Left cardiac atrium (tissue), 4 donors: ENCODE measurements around the gene GATC. TPM values are rescaled to one million over a fixed set of nuclear protein-coding genes. Genes with fewer than 3 reads are reported as not detected.
A peak's percentile ranks its signal among the peaks of the same experiment; 100 is the strongest.

ENCODE experiments used
- ATAC-seq, 2 donors: fragments of 200-7000 bp; cut with Tn5 transposase; one replicate each; pipeline ENCODE4 v1.9.1; 2020; ENCODE audit warnings: mild to moderate bottlenecking in 2 of 2, moderate library complexity in 2 of 2
- DNase-seq: peaks from one replicate; pipeline ENCODE4 v3.0.0-alpha.2; 2020
- intact Hi-C, 2 donors: fragments of 100-400 bp; cut with DNase I; formaldehyde crosslinking; loops; one replicate each; pipeline versions ENCODE4 v1.14.1 to v1.15.1; 2022 to 2023
- total RNA-seq, 2 donors: library from RNA; stranded (reverse); fragmentation: NEBNext Ultra II Directional; extraction: Animal tissue kit (Norgen Biotek cat#: 25700); gene quantifications; one replicate each; pipeline ENCODE4 v1.2.1, GENCODE V29; 2021
- donor health status: DM: no; HTN: yes; CAD: no.
- donor health status: DM: no; HTN: yes; CAD: no; lungs with severe emphysema.
- donor health status: DM: yes; HTN: yes; CAD: no.
- donor health status: Dilated cardiomyopathy.

The GATC gene
- total RNA-seq, 2 donors from 2014 or later: 14.8 to 19.1 TPM

DNA sequence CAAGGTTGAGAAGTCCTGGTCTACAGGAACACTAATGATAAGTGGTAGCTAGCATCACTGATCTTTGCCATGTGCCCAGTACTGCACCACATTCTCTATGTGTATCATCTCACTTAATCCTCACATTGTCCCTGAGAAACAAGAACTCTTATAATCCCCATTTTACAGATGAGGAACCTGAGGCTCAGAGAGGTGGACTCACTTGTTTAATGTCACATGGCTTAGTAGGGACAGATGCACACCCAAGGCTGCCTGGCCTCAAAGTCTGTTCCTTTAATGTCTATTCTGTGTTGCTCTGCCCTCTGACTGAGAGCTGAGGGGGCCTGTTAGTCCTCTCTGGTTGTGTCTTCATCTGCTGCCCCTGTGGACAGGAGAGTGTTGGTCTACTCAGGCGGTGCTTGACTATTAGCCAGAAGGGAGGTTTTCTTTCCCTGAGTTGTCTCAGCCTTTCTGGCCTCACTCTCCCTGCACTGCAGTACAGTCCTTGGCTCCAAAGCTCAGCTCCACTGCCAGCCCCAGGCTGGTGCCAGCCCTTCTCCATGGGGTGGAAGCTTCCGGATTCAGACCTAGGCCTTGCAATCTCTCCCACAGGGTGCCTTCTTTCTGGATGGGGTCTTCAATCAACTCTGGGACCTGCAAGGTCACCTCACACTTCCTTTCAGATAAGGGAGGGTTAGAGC, 44.7 kb downstream of the GATC start:
- peak in 1 of 2 donors; percentile 13 for ATAC-seq
- DNase-seq: no peak
- intact Hi-C loops: no loop called here

DNA sequence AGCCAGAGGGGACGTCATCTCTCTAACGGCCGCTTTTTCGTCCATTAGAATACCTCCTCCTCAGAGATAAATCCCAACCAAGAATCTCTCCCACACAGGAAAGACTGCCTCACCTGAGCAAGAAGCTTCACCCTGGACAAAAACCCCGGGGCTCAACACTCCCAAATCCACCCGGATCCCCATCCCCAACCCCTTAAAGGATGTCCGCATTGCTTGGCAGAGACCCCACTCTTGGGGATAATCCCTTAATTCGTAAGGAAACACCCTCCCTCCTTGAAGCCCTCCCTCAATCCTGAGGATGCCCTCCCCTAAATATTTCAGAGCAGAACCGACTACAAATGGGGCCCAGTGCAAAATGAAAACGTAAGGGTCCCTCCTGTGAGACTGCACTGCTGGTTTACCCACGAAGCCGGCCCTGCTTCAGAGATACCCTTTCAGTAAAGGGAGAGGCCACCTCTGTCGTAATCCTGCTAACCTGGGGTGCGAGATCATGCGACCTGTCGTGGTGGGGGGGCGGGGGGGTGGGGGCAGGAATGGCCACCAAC, 49.0 kb downstream of the GATC start:
- intact Hi-C loops: no loop called here
- DNase-seq: no peak
- ATAC-seq: no peak

DNA sequence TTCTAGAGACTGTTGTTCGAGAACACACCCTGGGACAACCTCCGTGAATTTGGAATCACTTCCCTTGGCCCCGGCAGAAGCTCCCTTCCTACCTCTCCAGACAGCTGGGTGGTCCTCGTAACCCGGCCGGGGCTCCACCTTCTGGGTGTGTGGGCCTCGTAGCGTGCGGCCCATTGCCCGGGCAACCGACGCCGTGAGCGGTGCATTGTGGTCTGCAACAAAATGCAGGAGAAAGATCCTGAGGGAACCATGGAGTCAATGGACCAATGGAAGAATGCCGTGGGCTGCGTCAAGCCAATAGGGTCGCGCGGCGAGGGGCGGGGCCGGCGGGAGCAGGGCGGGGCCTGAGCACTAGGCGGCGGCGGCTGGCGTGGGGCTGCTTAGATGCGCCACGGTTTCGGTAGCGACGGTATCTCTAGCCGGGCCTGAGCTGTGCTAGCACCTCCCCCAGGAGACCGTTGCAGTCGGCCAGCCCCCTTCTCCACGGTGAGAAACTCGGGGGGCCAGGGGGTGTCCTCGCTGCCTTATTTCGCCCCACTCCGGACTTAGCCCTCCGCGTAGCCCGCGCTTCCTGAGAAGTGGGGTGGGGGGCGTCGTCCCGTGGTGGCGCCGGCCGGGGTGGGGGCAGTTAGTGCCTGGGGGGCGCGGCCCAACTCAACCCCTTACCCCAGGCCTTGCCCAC, 49.6 kb downstream of the GATC start, which contains the start of gene DYNLL1:
Gene DYNLL1, plus strand, starts transcription at position 383 of the 682 bp plus-strand sequence. CDS start 309 bp downstream, outside the sequence.
- intact Hi-C loops: no loop called here
- peak; percentile 98 to 99 for ATAC-seq
- peak; percentile 97 for DNase-seq

DNA sequence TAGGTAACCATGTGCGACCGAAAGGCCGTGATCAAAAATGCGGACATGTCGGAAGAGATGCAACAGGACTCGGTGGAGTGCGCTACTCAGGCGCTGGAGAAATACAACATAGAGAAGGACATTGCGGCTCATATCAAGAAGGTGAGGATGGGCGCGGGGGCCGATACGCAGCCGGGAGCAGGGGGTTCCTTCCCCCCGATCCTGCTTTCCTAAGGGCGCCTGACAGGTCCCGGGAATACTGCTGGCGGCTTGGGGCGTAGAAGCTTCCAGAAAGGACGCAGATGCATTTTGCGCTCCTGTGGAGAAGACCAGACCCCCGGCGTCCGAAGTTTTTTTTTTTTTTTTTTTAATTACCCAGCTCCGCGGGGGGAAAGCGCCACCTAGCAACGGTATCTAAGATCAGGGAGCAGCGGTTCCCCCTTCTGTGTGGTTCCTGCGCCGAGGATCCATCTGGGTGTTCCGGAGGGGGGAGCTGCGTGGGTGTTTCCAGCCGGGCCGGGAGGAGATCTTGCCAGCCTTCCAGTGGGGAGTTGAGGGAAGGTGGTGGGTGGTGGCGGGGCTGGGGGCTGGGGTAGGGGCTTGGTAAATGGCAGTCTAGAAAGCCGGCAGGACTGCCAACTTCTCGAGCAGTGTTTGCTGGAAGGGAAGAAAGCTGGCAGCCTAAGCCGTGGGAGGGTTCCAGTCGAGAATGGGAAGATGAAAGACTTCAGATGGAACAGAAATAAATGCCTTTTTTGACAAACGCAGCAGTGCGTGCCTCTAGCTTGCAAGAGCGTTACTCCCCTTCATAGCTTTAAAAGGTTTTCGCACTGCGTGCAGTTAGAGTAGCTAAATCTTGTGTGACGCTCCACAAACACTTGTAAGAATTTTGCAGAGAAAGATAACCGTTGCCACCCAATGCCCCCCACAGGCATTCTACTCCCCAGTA, 50.4 kb downstream of the GATC start:
- peak; percentile 69 to 80 for ATAC-seq
- DNase-seq: peak; percentile 79
- intact Hi-C loops: no loop called here

DNA sequence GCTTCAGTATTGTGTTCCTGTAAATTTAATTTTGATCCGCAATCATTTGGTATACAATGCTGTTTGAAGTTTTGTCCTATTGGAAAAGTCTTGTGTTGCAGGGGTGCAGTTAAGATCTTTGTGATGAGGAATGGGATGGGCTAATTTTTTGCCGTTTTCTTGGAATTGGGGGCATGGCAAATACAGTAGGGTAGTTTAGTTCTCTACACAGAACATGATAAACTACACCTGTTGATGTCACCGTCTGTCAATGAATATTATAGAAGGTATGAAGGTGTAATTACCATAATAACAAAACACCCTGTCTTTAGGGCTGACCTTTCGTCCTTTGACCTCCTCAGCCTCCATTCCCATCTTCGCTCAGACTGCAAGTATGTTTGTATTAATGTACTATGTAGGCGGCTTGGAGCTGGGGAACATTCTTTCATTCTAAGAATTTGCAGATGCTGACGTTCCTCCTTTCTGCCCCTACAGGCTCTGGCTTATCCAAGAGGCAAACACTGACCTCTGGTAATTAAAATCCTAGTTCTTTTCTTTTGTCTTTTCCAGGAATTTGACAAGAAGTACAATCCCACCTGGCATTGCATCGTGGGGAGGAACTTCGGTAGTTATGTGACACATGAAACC, 51.4 kb downstream of the GATC start:
- DNase-seq (no peak), ATAC-seq (no peak)
- intact Hi-C loops: no loop called here

DNA sequence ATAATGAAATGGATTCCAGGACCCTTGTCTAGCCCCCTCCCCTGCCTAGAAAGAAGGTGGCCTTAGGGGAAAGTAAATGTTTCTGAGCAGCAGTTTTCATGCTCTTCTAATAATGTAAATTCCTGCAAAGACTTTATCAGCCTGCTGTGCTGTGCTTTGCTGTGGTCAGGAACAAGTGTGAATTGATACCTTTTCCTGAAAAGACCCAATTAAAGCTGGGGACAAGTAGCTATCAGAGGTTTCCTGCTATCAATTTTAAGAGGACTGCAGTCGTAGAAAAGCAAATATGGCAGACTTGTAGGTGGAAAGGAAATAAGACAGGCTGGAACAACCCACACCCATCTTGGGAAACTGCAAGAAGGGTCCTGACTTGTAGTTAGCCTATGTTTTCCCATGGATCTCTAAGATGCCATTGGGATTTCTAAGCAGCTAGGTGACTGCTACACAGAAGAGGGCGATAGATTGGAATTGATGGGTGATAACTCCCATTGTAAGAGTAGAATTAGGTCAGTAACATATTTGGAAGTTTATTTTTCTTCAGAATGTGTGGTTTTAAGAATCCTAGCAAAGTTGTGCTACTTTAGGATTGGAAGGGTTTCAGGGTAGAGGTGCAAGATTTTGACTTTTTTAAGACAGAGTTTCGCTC, 52.7 kb downstream of the GATC start:
- DNase-seq (no peak), ATAC-seq (no peak)
- intact Hi-C loops: no loop called here

DNA sequence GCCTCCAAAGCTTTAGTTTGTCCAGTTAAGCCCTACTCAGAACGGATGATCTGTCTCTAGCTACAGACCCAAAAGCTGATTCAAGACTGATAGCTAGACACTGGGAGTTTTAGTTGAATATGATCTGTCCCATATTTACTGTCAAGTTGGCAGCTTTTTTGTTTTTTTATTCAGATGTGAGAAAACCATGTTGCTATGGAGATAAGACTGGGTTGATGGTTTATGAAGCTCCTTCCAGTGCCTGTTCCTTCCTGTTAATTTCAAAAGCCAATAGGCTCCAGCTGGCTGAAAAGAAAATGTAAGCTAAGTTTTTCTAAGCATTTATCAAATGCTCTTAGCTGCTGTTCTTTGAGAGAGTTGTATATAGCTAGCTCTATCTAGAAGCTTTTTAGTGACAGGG, 54.3 kb downstream of the GATC start:
- no peak for ATAC-seq
- DNase-seq: no peak
- intact Hi-C loops: no loop called here

DNA sequence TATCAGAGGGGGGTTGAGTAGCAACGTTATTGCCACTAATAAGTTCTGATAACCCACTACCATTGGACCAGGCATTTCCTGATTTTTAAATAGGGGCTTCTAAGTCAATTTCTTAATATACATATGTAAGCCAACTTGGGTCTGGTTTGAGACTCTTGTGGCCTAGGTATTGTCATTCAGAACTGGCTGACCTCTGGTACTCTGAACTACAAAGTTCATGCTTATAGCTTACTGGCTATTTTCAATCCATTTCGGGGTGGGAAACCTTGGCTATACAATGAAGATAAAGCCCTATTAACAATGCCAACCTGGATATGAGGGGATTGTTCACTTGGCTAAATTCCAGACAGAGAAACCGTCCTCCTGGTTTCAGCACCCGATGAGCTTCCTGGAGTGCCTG, 58.3 kb downstream of the GATC start:
- no peak for DNase-seq
- ATAC-seq: no peak
- intact Hi-C loops: no loop called here

DNA sequence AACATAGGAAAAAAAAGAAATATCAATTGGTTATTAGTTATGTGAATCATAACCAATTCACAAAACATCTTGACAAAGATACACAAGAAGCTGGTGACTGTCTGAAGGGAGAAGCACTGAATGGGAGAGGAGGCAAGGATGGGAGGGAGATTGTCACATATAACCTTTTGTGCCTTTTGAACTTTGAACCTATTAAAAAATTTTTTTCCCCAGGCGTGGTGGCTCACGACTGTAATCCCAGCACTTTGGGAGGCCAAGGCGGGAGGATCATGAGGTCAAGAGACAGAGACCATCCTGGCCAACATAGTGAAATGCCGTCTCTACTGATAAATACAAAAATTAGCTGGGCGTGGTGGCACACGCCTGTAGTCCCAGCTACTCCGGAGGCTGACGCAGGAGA, 62.3 kb downstream of the GATC start:
- no peak for ATAC-seq
- no peak for DNase-seq

More for the DNA sequence above, 62.3 kb downstream of the GATC start:
- intact Hi-C loops: no loop called here

Other genes with a start within 250 kb of the GATC start
- 1,000 to 10,000 TPM; 1,049 to 1,054 TPM for gene RPLP0, start 245.3 kb upstream of the GATC start, total RNA-seq
- 10 to 100 TPM; 70.3 to 86.1 TPM for gene PXN, start 180.7 kb upstream of the GATC start, total RNA-seq
- over 10,000 TPM; 14,688 to 67,133 TPM for gene RNU4-2, start 154.5 kb upstream of the GATC start, total RNA-seq
- 1,000 to 10,000 TPM; 1,261 to 6,779 TPM for gene RNU4-1, start 153.2 kb upstream of the GATC start, total RNA-seq
- gene SIRT4, start 144.1 kb upstream of the GATC start, total RNA-seq: 1 to 10 TPM; 2.8 to 5.8 TPM
- not detected for gene PLA2G1B, start 118.7 kb upstream of the GATC start, total RNA-seq
- 1 to 10 TPM; 6.2 to 7.8 TPM for gene MSI1, start 77.3 kb upstream of the GATC start, total RNA-seq
- 100 to 1,000 TPM; 182 to 201 TPM for gene COX6A1, start 8.3 kb upstream of the GATC start, total RNA-seq
- 10 to 100 TPM; 13.6 to 15.3 TPM for gene TRIAP1, start 60 bp upstream of the GATC start, total RNA-seq
- gene SRSF9, start 23.3 kb downstream of the GATC start, total RNA-seq: 10 to 100 TPM; 50.4 to 68.6 TPM
- gene DYNLL1, start 49.7 kb downstream of the GATC start, total RNA-seq: 100 to 1,000 TPM; 156 to 237 TPM
- 10 to 100 TPM; 28.6 to 29.3 TPM for gene COQ5, start 82.7 kb downstream of the GATC start, total RNA-seq
- gene RNF10, start 87.9 kb downstream of the GATC start, total RNA-seq: 100 to 1,000 TPM; 225 to 240 TPM
- gene POP5, start 135.0 kb downstream of the GATC start, total RNA-seq: 10 to 100 TPM; 27.9 to 34.3 TPM
- 1 to 10 TPM; 1.5 to 4.6 TPM for gene CABP1, start 194.2 kb downstream of the GATC start, total RNA-seq
- gene MLEC, start 240.7 kb downstream of the GATC start, total RNA-seq: 100 to 1,000 TPM; 166 to 173 TPM